Measurements from ENCODE around the gene MEAK7.

- TF ChIP-seq EP300 (IDR thresholded peaks at IDR 0.05) (no peak), CTCF (IDR thresholded peaks at IDR 0.05) (no peak)
Observed at GRCh38 chr16:84529607-84530006, 25.1 kb upstream of the MEAK7 start.
